Effector memory CD4-positive, alpha-beta T cell (primary cell): ENCODE data around the gene TTLL4.

Experiments used
- DNase-seq, 3 donors: peaks; one replicate each; pipeline ENCODE4 v3.0.0-alpha.2; 2020
- H3K27ac ChIP-seq: 2 replicates; pipeline ENCODE4 v1.7.0; 2013; ENCODE audit warnings: mild to moderate bottlenecking, low read length, moderate library complexity; ENCODE audit not compliant: insufficient read depth, poor library complexity, severe bottlenecking
- H3K27me3 ChIP-seq: replicated peaks from 2 replicates; pipeline ENCODE4 v1.7.0; 2013; ENCODE audit warnings: mild to moderate bottlenecking, low read length; ENCODE audit not compliant: insufficient read depth, control insufficient read depth, poor library complexity, severe bottlenecking
- H3K36me3 ChIP-seq: 2 replicates; pipeline ENCODE4 v1.7.0; 2013; ENCODE audit warnings: mild to moderate bottlenecking, low read length, moderate library complexity; ENCODE audit not compliant: control insufficient read depth, insufficient read depth
- H3K4me1 ChIP-seq: 2 replicates; pipeline ENCODE4 v1.7.0; 2013; ENCODE audit warnings: low read length, mild to moderate bottlenecking; ENCODE audit not compliant: control insufficient read depth, insufficient read depth, poor library complexity, severe bottlenecking
- H3K4me3 ChIP-seq: 2 replicates; pipeline ENCODE4 v1.7.0; 2013; ENCODE audit warnings: low read length, low read depth, mild to moderate bottlenecking; ENCODE audit not compliant: insufficient read depth, poor library complexity, severe bottlenecking
- H3K9me3 ChIP-seq: 2 replicates; pipeline ENCODE4 v1.7.0; 2013; ENCODE audit warnings: mild to moderate bottlenecking, low read length, moderate library complexity; ENCODE audit not compliant: control insufficient read depth
- total RNA-seq, 3 donors: gene quantifications; one replicate each; lab custom pipeline; 2026; lab: John Stamatoyannopoulos, UW

TTLL4 gene
- total RNA-seq: 12.6 to 21.1 (median 12.8) reads per million in 3 donors

DNA sequence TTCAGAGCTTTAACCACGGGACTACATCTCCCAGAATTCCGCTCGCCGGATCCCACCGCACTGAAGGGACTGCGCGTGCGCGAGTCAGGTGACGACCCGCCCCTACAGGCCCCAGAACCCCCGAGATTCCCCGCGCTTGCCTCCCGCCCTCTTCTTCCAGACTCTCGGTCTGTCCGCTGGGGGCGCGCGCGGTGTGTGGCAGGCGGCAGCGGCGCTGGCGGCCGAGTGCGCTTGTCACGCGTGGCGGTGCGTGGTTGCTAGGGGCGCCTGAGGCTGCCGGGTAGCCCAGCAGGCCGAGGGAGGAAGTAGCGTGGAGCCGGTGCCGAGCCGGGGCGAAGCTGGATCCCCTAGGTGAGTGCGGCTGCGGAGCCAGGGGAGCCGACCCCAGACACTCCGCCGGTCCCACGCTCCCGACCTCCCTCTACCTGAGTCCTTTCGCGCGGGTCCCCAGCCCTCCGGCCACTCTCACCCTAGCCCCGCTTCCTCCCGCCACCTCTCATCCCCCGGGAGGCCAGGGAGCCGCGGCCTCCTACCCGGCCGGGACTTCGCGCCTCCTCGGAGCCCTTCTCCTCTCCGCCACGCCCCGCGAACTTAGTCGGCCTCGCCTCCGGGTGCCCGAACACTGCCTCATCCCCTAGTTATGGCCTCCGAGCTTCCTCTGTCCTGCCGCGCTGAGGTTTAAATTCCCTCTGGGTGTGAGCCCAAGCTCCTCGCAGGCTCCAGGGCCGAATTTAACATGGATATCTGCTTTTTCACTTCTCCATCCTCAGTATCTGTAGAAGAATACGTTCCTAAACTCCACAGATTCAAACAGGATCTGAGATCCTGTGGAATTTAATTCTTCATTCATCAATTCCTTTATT, at the start of gene TTLL4:
TTLL4 (plus strand) TSS at position 149 of the 863 bp plus-strand sequence. CDS start 26,842 bp downstream, outside the sequence.
- Histone ChIP-seq H3K9me3 (no peaks in the 10 kb centered on the region), H3K27ac (peak within 1 kb of the TSS; percentile 87), H3K4me3 (peak within 1 kb of the TSS; percentile 71), H3K4me1 (peaks cover 3% of the 10 kb centered on the region), H3K36me3 (no peaks in the 10 kb centered on the region), H3K27me3 (no peaks in the 10 kb centered on the region)
- peak; percentile 97 to 98 (median 98) for DNase-seq

DNA sequence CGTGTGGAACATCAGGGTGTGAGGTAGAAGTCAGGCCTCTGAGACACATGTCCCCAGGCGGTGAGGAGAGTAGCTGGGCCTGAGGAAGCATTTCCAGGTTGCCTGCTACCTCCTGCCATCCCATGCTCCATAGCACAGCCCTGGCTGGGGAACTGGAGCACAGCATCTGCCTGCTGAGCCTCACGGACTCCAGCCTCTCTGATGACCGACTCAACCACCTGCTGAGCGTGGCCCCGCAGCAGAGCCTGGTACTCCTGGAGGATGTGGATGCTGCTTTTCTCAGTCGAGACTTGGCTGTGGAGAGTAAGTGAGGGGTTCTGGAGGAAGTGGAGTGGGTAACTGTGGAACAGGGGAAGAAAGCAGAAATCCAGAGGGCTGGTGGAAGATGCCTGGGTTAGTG, 48.3 kb upstream of the TTLL4 start:
- Histone ChIP-seq H3K27ac (no peak overlapping the region), H3K4me3 (no peak overlapping the region), H3K4me1 (peaks cover 8% of the 10 kb centered on the region), H3K27me3 (no peaks in the 10 kb centered on the region), H3K36me3 (peaks cover 50% of the 10 kb centered on the region), H3K9me3 (no peaks in the 10 kb centered on the region)
- no peak for DNase-seq

- Histone ChIP-seq H3K4me3 (no peak overlapping the region), H3K4me1 (peaks cover 8% of the 10 kb centered on the region), H3K27ac (no peak overlapping the region), H3K9me3 (no peaks in the 10 kb centered on the region), H3K36me3 (peaks cover 54% of the 10 kb centered on the region), H3K27me3 (no peaks in the 10 kb centered on the region)
- DNase-seq: no peak
These were observed 47.8 kb upstream of the TTLL4 start for GRCh38 chr2:218662827-218663226.

- Histone ChIP-seq H3K36me3 (peaks cover 62% of the 10 kb centered on the region), H3K4me1 (peaks cover 8% of the 10 kb centered on the region), H3K9me3 (no peaks in the 10 kb centered on the region)
These were observed 46.7 kb upstream of the TTLL4 start for GRCh38 chr2:218663901-218664300.

GRCh38 chr2:218664653-218665052, 46.0 kb upstream of the TTLL4 start:
- Histone ChIP-seq H3K36me3 (peaks cover 66% of the 10 kb centered on the region), H3K4me3 (no peak overlapping the region), H3K9me3 (no peaks in the 10 kb centered on the region), H3K4me1 (peaks cover 7% of the 10 kb centered on the region), H3K27ac (no peak overlapping the region), H3K27me3 (no peaks in the 10 kb centered on the region)
- no peak for DNase-seq

More at GRCh38 chr2:218663901-218664300, 46.7 kb upstream of the TTLL4 start:
- Histone ChIP-seq H3K4me3 (no peak overlapping the region), H3K27me3 (no peaks in the 10 kb centered on the region), H3K27ac (no peak overlapping the region)
- no peak for DNase-seq

DNA sequence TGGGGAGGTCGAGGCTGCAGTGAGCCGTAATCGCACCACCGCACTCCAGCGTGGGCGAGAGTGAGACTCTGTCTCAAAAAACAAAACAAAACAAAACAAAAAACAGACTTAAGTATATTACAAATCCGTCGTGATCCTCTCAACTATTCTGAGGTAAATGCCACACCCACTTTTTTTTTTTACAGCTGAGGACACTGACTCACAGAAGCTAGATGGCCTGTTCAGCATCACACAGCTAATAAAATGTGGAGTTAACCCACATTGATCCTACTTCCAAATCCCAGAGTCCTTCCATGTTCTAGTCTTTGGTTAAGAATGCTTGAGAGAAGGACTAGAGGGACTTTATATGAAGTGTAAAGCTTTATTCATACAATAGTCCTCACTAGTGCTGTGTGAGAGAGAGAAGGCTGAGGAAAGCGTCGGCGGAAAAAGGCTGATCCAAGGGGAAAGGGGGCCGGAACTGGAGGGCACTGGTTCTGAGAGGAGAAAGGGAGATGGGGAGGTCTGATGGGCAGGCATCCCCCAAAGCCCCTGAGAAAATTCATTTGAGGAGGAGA, 39.5 kb upstream of the TTLL4 start:
- Histone ChIP-seq H3K36me3 (peaks cover 25% of the 10 kb centered on the region), H3K27ac (peak overlapping the region; percentile 77), H3K27me3 (no peaks in the 10 kb centered on the region), H3K9me3 (no peaks in the 10 kb centered on the region), H3K4me1 (peaks cover 7% of the 10 kb centered on the region), H3K4me3 (peak overlapping the region; percentile 89)
- no peak for DNase-seq

- Histone ChIP-seq H3K9me3 (no peaks in the 10 kb centered on the region), H3K4me3 (peak within 1 kb of the TSS; percentile 89), H3K27ac (peak within 1 kb of the TSS; percentile 77), H3K27me3 (no peaks in the 10 kb centered on the region), H3K4me1 (peaks cover 7% of the 10 kb centered on the region), H3K36me3 (peaks cover 20% of the 10 kb centered on the region)
- peak; percentile 68 to 73 (median 70) for DNase-seq
These were observed 38.7 kb upstream of the TTLL4 start, which contains the start of the genes RNF25 and STK36 for GRCh38 chr2:218671654-218672566. Gene RNF25, minus strand, starts transcription at chr2:218672002. Its CDS starts 32 bp downstream, at chr2:218671970. Gene STK36, plus strand, starts transcription at chr2:218672086. Its CDS starts 744 bp downstream, at chr2:218672830.

DNA sequence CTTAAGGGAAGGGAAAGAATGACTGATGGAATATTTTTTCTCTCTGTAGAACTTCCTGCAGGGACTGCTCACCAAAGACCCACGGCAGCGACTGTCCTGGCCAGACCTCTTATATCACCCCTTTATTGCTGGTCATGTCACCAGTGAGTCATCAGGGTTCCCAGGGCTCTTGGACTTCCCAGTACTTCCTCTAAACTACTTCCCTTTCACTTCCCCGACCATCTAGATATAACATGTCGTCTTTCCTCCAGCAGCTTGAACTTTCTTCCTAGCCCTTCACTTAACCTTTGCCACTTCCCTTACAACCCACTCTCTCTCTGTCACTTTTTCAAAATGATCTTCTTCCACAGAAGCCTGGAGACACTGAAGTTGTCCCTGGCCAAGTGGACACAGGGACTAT, 31.5 kb upstream of the TTLL4 start:
- DNase-seq: no peak
- Histone ChIP-seq H3K9me3 (no peaks in the 10 kb centered on the region), H3K4me1 (no peaks in the 10 kb centered on the region), H3K27ac (no peak overlapping the region), H3K36me3 (no peaks in the 10 kb centered on the region), H3K27me3 (no peaks in the 10 kb centered on the region), H3K4me3 (no peak overlapping the region)

DNA sequence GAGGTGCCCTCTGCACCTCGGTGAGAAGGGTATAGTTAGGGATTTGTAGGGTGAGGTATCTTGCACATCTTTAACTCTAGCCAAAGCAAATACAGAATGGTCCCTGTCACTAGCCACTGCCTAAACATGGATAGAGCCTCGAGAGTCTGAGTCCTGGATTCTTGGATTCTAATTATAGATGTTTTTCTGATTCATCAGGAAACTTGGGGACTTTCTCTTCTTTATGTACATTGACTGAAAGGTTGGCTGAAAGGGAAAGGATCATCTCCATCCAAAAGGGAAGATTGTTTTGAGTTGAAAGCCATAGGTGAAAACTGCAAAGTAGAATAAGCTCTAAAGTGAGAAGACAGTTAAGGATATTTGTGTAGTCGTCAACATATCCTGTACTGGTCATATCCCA, 30.6 kb upstream of the TTLL4 start:
- DNase-seq: no peak
- H3K36me3 ChIP-seq: no peaks in the 10 kb centered on the region
- H3K9me3 ChIP-seq: no peaks in the 10 kb centered on the region
- H3K27ac ChIP-seq: no peak overlapping the region
- no peak overlapping the region for H3K4me3 ChIP-seq
- no peaks in the 10 kb centered on the region for H3K27me3 ChIP-seq
- H3K4me1 ChIP-seq: no peaks in the 10 kb centered on the region
